ENCODE data around the gene CCDC33. TPM values are rescaled to one million over a fixed set of nuclear protein-coding genes. Genes with fewer than 3 reads are reported as not detected.

The CCDC33 gene
- total and polyA plus RNA-seq, 10 of the 15 experiments (the other 5 are each of a cell fraction or from before 2014, with no cell fraction given) = 0.57 to 5.8 (median 4.3) TPM

DNA sequence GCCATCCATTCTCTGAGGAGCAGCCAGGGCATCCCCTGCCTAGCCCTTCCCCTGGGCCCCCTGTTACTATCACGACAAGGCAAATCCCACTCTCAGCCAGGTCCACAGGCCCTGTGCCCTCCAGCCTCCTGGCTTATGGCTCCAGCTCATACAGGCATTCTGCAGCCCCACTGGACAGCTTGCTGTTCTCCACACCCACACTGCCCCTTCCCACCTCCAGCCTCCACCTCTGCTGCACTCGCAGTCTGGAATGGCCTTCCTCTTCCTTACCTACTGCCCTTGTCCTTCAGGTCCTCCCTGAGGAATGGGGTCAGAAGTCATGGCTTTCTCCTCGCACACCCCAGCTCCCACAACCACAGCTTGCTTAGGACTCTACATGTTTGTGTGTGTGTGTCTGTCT lies 40.4 kb downstream of the CCDC33 start (continued):
- TF ChIP-seq BRCA1 (IDR thresholded peaks at IDR 0.05; ENCODE audit: low read depth, low read length) (no peak), SREBF1 (IDR thresholded peaks at IDR 0.05; ENCODE audit: low read length) (no peak), STAT1 (conservative IDR thresholded peaks at IDR 0.05) (no peak)

DNA sequence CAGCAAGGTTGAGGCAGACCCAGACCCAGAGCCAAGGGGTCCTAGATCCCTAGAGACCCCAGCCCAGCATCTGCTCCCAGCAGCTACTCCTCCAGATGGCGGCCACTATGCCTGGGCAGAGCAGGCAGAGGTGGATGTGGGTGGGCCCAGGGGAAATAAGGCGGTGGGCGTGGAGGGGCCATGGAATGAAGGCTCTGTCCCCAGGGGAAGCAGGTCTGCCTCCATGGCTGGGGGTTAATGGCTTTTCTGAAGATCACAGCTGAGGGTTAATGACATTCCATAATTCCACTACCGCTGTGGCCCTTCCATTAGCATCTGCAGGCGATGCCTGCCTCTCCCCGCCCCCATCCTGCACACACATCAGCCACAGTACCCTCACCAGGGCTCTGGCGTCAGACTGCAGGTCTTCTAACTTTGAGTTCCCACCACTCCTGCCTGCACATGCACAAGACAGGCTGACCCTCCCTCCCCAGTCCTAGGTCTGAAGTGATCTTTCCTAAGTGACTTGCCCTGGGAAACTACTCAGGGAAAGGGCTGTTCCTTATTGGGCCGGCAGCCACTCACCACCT lies 41.2 kb downstream of the CCDC33 start:
- FAIRE-seq = no peak
- intact Hi-C loops (cut with micrococcal nuclease; ENCODE audit: unreplicated experiment) = no loop called here
- no peak overlapping the region for H3K4me2 ChIP-seq (ENCODE audit: control insufficient read depth, insufficient read depth)
- no peaks in the 10 kb centered on the region for H3K79me2 ChIP-seq (ENCODE audit: control insufficient read depth, insufficient read depth, low read length)
- POLR2A ChIA-PET = no interaction called here
- no peaks in the 10 kb centered on the region for H3K4me1 ChIP-seq (ENCODE audit: control insufficient read depth, insufficient read depth, low read length)
- ATAC-seq = no peak
- peaks cover 2% of the 10 kb centered on the region in 2 experiments; a peak in 3 of 4 replicates for H3K27me3 ChIP-seq (replicated peaks in 1 of 2; ENCODE audit: control insufficient read depth in 2 of 2, insufficient read depth in 2 of 2, low read length in 1 of 2)
- TF ChIP-seq, protein P1, sequence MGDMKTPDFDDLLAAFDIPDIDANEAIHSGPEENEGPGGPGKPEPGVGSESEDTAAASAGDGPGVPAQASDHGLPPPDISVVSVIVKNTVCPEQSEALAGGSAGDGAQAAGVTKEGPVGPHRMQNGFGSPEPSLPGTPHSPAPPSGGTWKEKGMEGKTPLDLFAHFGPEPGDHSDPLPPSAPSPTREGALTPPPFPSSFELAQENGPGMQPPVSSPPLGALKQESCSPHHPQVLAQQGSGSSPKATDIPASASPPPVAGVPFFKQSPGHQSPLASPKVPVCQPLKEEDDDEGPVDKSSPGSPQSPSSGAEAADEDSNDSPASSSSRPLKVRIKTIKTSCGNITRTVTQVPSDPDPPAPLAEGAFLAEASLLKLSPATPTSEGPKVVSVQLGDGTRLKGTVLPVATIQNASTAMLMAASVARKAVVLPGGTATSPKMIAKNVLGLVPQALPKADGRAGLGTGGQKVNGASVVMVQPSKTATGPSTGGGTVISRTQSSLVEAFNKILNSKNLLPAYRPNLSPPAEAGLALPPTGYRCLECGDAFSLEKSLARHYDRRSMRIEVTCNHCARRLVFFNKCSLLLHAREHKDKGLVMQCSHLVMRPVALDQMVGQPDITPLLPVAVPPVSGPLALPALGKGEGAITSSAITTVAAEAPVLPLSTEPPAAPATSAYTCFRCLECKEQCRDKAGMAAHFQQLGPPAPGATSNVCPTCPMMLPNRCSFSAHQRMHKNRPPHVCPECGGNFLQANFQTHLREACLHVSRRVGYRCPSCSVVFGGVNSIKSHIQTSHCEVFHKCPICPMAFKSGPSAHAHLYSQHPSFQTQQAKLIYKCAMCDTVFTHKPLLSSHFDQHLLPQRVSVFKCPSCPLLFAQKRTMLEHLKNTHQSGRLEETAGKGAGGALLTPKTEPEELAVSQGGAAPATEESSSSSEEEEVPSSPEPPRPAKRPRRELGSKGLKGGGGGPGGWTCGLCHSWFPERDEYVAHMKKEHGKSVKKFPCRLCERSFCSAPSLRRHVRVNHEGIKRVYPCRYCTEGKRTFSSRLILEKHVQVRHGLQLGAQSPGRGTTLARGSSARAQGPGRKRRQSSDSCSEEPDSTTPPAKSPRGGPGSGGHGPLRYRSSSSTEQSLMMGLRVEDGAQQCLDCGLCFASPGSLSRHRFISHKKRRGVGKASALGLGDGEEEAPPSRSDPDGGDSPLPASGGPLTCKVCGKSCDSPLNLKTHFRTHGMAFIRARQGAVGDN (IDR thresholded peaks at IDR 0.05) = no peak
- TF ChIP-seq BRCA1 (IDR thresholded peaks at IDR 0.05; ENCODE audit: low read depth, low read length) (no peak), TAF1 (IDR thresholded peaks at IDR 0.05; ENCODE audit: borderline replicate concordance, low read depth, low read length) (no peak), SUZ12 (IDR thresholded peaks at IDR 0.05; ENCODE audit: unreplicated experiment) (no peak)
- TF ChIP-seq, protein P2, sequence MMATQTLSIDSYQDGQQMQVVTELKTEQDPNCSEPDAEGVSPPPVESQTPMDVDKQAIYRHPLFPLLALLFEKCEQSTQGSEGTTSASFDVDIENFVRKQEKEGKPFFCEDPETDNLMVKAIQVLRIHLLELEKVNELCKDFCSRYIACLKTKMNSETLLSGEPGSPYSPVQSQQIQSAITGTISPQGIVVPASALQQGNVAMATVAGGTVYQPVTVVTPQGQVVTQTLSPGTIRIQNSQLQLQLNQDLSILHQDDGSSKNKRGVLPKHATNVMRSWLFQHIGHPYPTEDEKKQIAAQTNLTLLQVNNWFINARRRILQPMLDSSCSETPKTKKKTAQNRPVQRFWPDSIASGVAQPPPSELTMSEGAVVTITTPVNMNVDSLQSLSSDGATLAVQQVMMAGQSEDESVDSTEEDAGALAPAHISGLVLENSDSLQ (IDR thresholded peaks at IDR 0.05) = no peak
- no peak overlapping the region for H2AFZ ChIP-seq (ENCODE audit: control insufficient read depth, low read depth, low read length)
- in situ Hi-C loops (cut with MboI) = no loop called here
- no peaks in the 10 kb centered on the region for H3K9me3 ChIP-seq (replicated peaks; ENCODE audit: control insufficient read depth, insufficient read depth, low read length)
- DNase-seq (ENCODE audit: low read depth, low spot score) = no peak
- 21% methylated on average over 7 of the region's 8 CpGs for WGBS (ENCODE audit: insufficient coverage, insufficient replicate concordance, low lambda C conversion rate, missing lambda C conversion rate)
- H3K9ac ChIP-seq (ENCODE audit: control insufficient read depth, insufficient read depth, low read length) = no peak overlapping the region
- BruUV-seq (replicated peaks) = no TSS peak
- H3K4me3 ChIP-seq = no peak overlapping the region
- CTCF ChIA-PET = no interaction called here
- no peak overlapping the region for H3K27ac ChIP-seq (ENCODE audit: control insufficient read depth, insufficient read depth)
- RAD21 ChIA-PET (ENCODE audit: unreplicated experiment) = no interaction called here
- SMC1A ChIA-PET (ENCODE audit: uncharacterized antibody, unreplicated experiment) = no interaction called here
- no peaks in the 10 kb centered on the region for H3K36me3 ChIP-seq (ENCODE audit: control insufficient read depth in 2 of 2, insufficient read depth in 2 of 2, low read length in 1 of 2)
- H4K20me1 ChIP-seq (ENCODE audit: control insufficient read depth, insufficient read depth) = no peaks in the 10 kb centered on the region

Data from GM12878 (cell line).